ENCODE measurements around the gene HFE.
"Not testable (repeated sequence)": the region's sequence is repeated elsewhere in the genome, so short reads cannot be mapped to it uniquely, and the experiment has no call there.

GRCh38 chr6:26052762-26053250 is 34.4 kb upstream of the HFE start:
- not testable (repeated sequence) for TF ChIP-seq CTCF (conservative IDR thresholded peaks at IDR 0.05 in 1 of 2, IDR thresholded peaks at IDR 0.05 in 1 of 2; ENCODE audit: low read depth in 1 of 2, low read length in 2 of 2); EZH2 (IDR thresholded peaks at IDR 0.05; ENCODE audit: low read length, missing control alignments)

Measured in fibroblast of lung (primary cell).